Bronchial epithelial cell (primary cell): ENCODE results near the gene ANKRD31. TPM values are rescaled to one million over a fixed set of nuclear protein-coding genes. Genes with fewer than 3 reads are reported as not detected.
A peak's percentile ranks its signal among the peaks of the same experiment; 100 is the strongest.
"Not testable (repeated sequence)": the region's sequence is repeated elsewhere in the genome, so short reads cannot be mapped to it uniquely, and the experiment has no call there.

Experiments
- DNase-seq: peaks from one replicate; pipeline ENCODE4 v3.0.0-alpha.2; 2010; ENCODE audit warnings: low read depth
- FAIRE-seq: peaks from 2 replicates; lab custom pipeline; 2011; peaks lifted over from hg19 to GRCh38; lab: Jason Lieb, UNC
- H3K27me3 ChIP-seq: 2 replicates; pipeline ENCODE4 v1.5.1; 2011; ENCODE audit warnings: low read length; ENCODE audit not compliant: control insufficient read depth, insufficient read depth
- H3K36me3 ChIP-seq: 2 replicates; pipeline ENCODE4 v1.5.1; 2011; ENCODE audit warnings: low read length; ENCODE audit not compliant: control insufficient read depth, insufficient read depth
- H3K4me3 ChIP-seq: 2 replicates; pipeline ENCODE4 v1.5.1; 2011; ENCODE audit warnings: mild to moderate bottlenecking, low read depth, low read length, control low read depth
- total RNA-seq: library from RNA; depleted of rRNA; stranded (reverse); fragments of >200 nt; gene quantifications from 2 replicates; pipeline ENCODE4 v1.2.1, GENCODE V29; 2014
- TF ChIP-seq, protein P1 (sequence below): IDR thresholded peaks from 2 replicates; pipeline ENCODE4 v1.5.1; 2011; ENCODE audit warnings: mild to moderate bottlenecking, moderate library complexity, low read length, control low read depth, inconsistent platforms; ENCODE audit not compliant: insufficient read depth, severe bottlenecking

Gene ANKRD31
- total RNA-seq, 1 donor from 2014 or later: 0.26 TPM

DNA sequence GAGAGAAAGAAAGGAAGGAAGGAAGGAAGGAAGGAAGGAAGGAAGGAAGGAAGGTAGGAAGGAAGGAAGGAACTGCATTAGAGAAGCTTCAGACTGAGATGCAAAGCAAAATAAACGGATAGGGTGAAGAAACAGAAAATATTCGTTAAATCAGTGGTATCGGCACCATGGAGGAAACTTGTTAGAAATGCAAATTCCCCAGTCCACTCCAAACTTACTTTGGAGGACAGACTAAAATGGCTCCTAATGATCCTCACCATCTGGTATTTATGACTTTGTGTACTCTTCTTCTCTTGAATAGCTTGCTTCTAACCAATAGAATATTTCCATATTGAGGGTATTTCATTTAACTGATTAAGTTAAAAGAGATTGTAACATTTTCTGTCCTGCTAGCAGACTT lies 96.4 kb downstream of the ANKRD31 start:
- Histone ChIP-seq H3K4me3 (no peak overlapping the region), H3K27me3 (no peaks in the 10 kb centered on the region), H3K36me3 (no peaks in the 10 kb centered on the region)
- no peak for FAIRE-seq
- no peak for DNase-seq
- TF ChIP-seq, protein P1, sequence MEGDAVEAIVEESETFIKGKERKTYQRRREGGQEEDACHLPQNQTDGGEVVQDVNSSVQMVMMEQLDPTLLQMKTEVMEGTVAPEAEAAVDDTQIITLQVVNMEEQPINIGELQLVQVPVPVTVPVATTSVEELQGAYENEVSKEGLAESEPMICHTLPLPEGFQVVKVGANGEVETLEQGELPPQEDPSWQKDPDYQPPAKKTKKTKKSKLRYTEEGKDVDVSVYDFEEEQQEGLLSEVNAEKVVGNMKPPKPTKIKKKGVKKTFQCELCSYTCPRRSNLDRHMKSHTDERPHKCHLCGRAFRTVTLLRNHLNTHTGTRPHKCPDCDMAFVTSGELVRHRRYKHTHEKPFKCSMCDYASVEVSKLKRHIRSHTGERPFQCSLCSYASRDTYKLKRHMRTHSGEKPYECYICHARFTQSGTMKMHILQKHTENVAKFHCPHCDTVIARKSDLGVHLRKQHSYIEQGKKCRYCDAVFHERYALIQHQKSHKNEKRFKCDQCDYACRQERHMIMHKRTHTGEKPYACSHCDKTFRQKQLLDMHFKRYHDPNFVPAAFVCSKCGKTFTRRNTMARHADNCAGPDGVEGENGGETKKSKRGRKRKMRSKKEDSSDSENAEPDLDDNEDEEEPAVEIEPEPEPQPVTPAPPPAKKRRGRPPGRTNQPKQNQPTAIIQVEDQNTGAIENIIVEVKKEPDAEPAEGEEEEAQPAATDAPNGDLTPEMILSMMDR: no peak

DNA sequence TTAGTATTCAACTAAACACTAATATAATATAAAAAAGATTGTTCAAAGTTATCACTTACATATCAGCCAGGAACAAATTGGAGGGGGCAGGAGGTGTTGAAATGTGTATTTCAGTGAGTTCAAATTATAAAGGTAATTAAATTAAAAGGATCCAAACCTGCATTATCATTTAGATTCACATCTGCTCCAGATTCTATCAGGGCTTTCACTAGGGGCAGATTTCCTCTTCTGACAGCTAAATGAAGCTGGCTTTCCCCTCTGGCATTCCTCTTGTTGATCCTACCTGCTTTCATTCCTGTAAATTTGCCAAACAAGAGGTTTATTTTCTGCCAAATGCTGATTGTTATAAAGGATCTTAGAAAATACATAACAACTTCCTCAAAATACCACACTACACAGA lies 98.0 kb downstream of the ANKRD31 start:
- Histone ChIP-seq H3K36me3 (no peaks in the 10 kb centered on the region), H3K4me3 (no peak overlapping the region), H3K27me3 (no peaks in the 10 kb centered on the region)
- TF ChIP-seq, protein P1: no peak
- FAIRE-seq (no peak), DNase-seq (no peak)

DNA sequence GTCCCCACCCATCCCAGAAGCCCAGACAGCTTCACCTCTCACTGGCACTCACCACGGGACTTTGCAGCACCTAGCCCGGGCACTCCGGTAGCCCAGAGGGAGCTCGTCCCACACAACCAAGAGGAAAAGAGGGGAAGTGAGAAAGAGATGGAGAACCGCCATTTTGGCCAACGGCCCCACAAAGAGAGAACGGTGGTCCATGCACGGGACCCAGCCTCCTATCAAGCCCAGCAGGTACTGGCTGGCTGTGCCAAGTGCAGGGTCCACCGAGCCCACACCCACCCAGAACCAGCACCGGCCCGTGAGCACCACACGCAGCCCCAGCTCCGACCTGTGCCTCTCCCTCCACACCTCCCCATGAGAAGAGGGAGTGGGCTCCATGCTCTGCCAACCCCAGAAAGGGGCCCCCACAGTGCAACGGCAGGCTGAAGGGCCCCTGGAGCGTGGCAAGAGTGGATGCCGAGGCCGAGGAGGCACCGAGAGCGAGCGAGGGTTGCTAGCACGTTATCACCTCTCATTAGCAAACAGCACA lies 105.8 kb downstream of the ANKRD31 start:
- TF ChIP-seq, protein P1: no peak
- DNase-seq: no peak
- H3K27me3 ChIP-seq: no peaks in the 10 kb centered on the region
- no peaks in the 10 kb centered on the region for H3K36me3 ChIP-seq
- H3K4me3 ChIP-seq: no peak overlapping the region
- FAIRE-seq: no peak

DNA sequence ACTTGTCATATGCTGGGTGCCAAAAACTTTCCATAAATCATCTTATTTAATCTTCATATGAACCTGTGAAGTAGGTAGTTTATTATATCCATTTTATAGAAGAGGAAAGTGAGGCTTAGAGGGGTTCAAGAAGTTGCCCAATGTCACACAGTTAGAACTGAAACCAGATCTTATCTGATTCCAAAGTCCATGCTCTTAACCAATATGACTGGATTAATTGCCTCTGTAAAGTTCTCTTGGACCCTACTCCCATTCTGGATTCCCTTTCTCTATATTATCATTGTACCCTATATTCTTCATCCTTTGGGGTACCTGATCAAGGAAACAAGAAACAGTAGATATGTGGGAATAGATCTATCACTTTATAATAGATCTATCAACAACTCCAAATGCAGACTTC lies 119.8 kb downstream of the ANKRD31 start:
- TF ChIP-seq, protein P1: no peak
- FAIRE-seq: no peak

DNA sequence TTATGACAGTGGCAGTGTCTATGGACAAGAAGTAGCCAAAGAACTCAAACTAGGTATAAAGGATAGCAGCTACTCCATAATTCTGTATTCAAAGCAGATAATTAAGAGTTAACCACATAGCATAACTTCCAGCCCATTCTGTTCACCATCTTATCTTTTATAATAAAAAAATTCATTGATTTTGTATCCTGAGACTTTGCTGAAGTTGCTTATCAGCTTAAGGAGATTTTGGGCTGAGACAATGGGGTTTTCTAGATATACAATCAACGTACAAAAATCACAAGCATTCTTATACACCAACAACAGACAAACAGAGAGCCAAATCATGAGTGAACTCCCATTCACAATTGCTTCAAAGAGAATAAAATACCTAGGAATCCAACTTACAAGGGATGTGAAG lies 122.4 kb downstream of the ANKRD31 start:
- H3K27me3 ChIP-seq, H3K4me3 ChIP-seq, DNase-seq, FAIRE-seq, H3K36me3 ChIP-seq: not testable (repeated sequence)

More for the DNA sequence above, 119.8 kb downstream of the ANKRD31 start:
- no peak for DNase-seq
- Histone ChIP-seq H3K4me3 (no peak overlapping the region), H3K27me3 (no peaks in the 10 kb centered on the region), H3K36me3 (no peaks in the 10 kb centered on the region)

DNA sequence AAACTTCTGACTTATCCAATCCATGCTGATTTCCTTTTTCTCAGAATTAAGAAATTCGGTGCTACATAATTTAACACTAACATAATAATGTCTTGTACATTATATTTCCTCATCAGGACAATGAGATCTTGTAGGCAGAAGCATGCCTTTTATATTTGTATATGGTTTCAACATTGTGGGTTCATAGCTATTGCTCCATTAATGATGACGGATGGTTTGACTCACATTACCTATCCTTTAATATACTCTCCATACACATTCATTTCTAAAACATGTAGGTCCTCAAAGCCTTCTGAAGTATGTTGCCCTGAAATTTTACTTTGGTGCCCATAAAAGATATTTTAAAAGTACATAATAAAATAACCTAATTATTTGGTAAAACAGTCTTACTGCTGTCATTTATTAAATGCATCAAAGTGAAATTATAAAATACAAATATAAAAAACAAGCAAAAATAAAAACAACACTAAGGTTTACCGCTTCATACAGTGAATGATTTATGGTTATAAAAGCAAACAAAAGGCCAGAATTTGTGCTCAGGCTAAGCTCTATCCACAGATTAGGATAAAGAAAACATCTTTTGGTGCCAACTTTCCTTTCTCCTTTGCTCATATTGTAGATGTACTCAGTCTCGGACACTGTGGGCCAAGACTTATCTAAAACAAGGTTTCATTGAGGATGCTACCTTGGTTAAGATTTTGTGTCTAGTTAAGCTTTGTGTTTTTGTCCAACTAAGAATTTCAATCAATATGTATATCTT lies 123.1 kb downstream of the ANKRD31 start:
- Histone ChIP-seq H3K4me3 (no peak overlapping the region), H3K27me3 (no peaks in the 10 kb centered on the region), H3K36me3 (no peaks in the 10 kb centered on the region)
- TF ChIP-seq, protein P1: no peak
- FAIRE-seq (no peak), DNase-seq (peak; percentile 93)
